Testis (tissue), 2 donors: ENCODE measurements around the gene HNRNPA0.

Experiments used
- POLR2A ChIP-seq: fragments of 450-650 bp; IDR thresholded peaks from one replicate; pipeline ENCODE4 v1.6.1; 2017; ENCODE audit warnings: antibody characterized with exemption, mild to moderate bottlenecking, moderate library complexity
- TF ChIP-seq, protein P1 (sequence below), 3 experiments: fragments of 450-650 bp in 2 of 3; fragments of 200-600 bp in 1 of 3; sonication (generic) in 1 of 3; IDR thresholded peaks; one replicate each; pipeline ENCODE4 v1.5.1; 2016 to 2019; ENCODE audit warnings: antibody characterized with exemption in 3 of 3, mild to moderate bottlenecking in 2 of 3, moderate library complexity in 1 of 3

DNA sequence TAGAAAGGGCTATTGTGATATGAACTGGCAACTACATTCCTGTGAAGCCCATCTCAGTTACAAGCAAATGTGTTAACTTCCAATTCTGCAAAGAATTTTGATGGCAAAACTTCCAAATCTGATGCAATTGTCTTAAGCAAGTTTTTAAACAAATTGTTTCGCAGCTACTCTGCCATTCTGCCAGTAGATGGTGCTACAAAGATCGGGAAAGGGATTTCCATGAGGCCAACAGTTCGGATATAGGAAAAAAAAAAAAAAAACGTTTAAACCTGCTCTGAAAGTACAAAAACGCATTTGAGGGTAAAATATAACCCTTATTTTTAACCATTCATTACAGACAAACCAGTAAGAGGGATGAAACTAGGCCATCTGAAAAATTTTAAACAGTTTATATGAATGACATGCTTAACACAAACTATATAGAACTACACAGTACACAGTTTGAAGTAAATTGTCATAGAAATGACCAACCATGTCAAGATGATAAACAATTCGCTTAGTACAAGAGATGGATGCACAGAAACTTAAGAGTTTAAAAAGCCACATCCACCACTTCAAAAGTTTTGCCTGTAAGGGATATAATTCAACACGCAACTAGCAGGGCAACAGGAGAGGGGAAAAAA lies 2.2 kb downstream of the HNRNPA0 start:
- TF ChIP-seq, protein P1, sequence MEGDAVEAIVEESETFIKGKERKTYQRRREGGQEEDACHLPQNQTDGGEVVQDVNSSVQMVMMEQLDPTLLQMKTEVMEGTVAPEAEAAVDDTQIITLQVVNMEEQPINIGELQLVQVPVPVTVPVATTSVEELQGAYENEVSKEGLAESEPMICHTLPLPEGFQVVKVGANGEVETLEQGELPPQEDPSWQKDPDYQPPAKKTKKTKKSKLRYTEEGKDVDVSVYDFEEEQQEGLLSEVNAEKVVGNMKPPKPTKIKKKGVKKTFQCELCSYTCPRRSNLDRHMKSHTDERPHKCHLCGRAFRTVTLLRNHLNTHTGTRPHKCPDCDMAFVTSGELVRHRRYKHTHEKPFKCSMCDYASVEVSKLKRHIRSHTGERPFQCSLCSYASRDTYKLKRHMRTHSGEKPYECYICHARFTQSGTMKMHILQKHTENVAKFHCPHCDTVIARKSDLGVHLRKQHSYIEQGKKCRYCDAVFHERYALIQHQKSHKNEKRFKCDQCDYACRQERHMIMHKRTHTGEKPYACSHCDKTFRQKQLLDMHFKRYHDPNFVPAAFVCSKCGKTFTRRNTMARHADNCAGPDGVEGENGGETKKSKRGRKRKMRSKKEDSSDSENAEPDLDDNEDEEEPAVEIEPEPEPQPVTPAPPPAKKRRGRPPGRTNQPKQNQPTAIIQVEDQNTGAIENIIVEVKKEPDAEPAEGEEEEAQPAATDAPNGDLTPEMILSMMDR (IDR thresholded peaks at IDR 0.05), result peak in 2 of 3 experiments; percentile 52 to 77
- no peak for TF ChIP-seq POLR2A
